SK-N-MC (cell line): Measurements from ENCODE around the gene ANKRD23.
A peak's percentile ranks its signal among the peaks of the same experiment; 100 is the strongest.

Experiments
- DNase-seq: peaks from one replicate; pipeline ENCODE4 v3.0.0-alpha.2; 2011; ENCODE audit warnings: low read depth, low spot score
- H3K27ac ChIP-seq: fragments of 200-600 bp; sonication (generic); 2 replicates; pipeline ENCODE4 v1.5.1; 2016; ENCODE audit warnings: mixed run types
- H3K36me3 ChIP-seq: fragments of 200-600 bp; sonication (generic); 2 replicates; pipeline ENCODE4 v1.6.1; 2017; ENCODE audit warnings: antibody characterized with exemption, low read length, mixed read lengths; ENCODE audit not compliant: insufficient read depth
- H3K4me3 ChIP-seq: fragments of 200-600 bp; sonication (generic); 2 replicates; pipeline ENCODE4 v1.5.1; 2016
- H3K9ac ChIP-seq: fragments of 200-600 bp; sonication (generic); 2 replicates; pipeline ENCODE4 v1.8.0; 2017; ENCODE audit warnings: mixed run types, mixed read lengths; ENCODE audit not compliant: insufficient read length
- H3K9me3 ChIP-seq: fragments of 200-600 bp; sonication (generic); 2 replicates; pipeline ENCODE4 v1.6.1; 2017; ENCODE audit warnings: low read depth, mild to moderate bottlenecking, antibody characterized with exemption, low read length, moderate library complexity, mixed read lengths
- EZH2 ChIP-seq: fragments of 200-600 bp; sonication (generic); IDR thresholded peaks from one replicate; pipeline ENCODE4 v1.6.1; 2017; ENCODE audit warnings: antibody characterized with exemption
- FOXP2 ChIP-seq: optimal IDR thresholded peaks from 2 replicates; pipeline ENCODE3; 2011; ENCODE audit warnings: mild to moderate bottlenecking, moderate library complexity; ENCODE audit not compliant: insufficient read depth; ENCODE audit errors: extremely low read length, control extremely low read depth
- POLR2AphosphoS5 ChIP-seq: IDR thresholded peaks from 2 replicates; pipeline ENCODE4 v1.6.1; 2012; ENCODE audit warnings: mild to moderate bottlenecking, low read depth, low read length, borderline replicate concordance

The ANKRD23 gene

DNA sequence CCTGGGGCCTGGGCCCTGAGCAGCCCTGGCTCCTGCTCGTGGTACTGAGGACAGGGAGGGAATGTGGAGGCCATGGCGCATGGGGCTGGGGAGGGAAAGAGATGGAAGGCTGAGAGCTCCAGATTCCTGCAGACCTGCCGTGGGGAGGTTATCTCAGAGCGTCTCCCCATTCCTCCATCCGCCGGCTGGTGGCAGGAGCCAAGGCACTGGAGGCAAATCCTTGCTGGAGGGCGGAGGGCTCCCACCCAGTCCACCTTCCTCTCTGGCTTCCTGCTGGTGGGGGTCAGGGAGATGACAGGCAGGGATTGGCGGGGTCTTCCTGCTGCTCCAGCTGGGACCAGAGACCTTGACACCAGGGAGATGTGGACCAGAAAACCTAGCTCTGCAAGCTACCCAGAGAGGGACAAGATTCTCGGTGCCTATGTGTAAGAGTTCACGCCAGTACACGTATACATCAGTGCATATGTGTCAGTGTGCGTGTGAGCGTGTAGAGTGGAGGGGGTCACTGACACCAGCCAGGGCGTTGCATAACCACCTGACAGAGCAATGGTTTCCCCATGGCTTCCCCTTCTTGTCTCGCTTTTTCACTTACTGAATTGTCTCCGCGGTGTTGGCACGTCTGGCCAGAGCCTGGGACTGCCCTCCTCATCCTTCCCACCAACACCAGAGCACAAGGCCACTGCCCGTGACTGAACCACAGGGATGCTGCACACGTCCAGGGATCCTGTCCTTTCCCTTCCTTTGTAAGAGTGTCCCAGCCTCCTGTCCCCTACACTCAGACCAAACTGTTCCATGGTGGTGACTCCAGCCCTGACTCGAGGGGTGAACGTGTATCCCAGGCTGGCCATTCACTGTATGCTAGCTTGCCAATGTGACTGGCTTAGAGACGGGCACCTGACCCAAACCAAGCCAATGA lies 41.9 kb upstream of the ANKRD23 start:
- no peaks in the 10 kb centered on the region for H3K9me3 ChIP-seq
- H3K4me3 ChIP-seq, result no peak overlapping the region
- TF ChIP-seq EZH2 (no peak), FOXP2 (no peak), POLR2AphosphoS5 (no peak)
- H3K36me3 ChIP-seq, result no peaks in the 10 kb centered on the region
- H3K9ac ChIP-seq, result no peak overlapping the region
- no peak overlapping the region for H3K27ac ChIP-seq
- DNase-seq, result no peak

DNA sequence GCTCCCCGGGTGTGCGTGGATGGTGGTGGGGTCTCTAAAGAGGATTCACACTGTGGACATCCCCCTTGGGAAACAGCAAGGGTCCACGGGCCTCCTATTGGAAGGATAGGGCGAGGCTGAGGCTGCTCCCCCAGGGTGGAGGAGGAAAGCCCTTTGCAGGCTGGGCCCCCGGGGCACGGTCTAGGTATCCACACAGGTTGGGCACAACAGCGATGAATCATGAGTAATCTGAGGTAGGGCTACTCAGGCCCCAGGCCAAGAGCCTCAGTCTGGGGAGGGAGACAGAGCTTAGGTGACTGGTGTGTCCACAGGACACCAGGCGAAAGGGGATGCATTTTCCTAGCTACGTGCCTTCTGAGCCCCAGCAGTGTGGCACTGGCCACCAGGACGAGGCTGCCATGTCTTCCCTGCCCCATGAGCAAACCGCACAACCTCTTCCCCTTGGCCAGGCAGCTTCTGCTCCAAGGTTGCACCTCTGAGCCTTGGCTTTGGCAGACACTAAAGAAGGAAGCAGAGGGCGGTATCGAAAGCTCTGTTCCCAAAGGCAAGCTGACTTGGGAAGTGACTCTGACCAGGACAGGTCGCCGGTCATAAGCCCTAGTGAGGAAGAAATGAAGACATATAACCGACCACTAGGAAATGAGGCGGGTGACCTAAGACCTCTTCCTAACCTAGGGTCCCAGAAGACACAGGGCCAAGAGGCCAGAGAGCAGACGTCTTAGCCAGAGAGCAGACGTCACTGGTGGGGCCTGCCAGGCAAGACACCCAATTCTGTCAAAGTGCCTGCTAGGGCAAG lies 40.7 kb upstream of the ANKRD23 start:
- DNase-seq, result no peak
- H3K9me3 ChIP-seq, result no peaks in the 10 kb centered on the region
- no peak overlapping the region for H3K27ac ChIP-seq
- no peaks in the 10 kb centered on the region for H3K36me3 ChIP-seq
- no peak overlapping the region for H3K4me3 ChIP-seq
- H3K9ac ChIP-seq, result no peak overlapping the region
- TF ChIP-seq EZH2 (no peak), FOXP2 (no peak), POLR2AphosphoS5 (no peak)

DNA sequence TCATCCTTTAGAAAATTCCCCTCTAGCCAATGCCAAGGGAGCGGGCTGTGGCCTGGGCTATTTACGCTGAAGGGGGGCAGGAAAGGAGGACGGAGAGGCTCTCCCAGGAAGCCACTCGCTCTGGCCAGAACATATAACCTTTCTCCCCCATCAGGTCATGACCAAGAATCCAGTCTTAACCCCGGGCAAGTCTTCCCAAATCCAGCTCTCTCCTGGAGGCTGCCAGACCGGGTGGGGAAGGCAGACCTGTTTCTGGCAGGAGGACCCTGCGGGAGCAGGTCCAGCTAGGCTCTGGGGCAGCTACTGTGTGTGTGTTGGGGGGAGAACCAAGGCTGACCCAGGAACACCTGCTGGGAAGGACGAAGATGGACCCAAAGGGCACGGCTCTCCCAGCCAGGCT lies 39.5 kb upstream of the ANKRD23 start:
- no peak overlapping the region for H3K4me3 ChIP-seq
- DNase-seq, result no peak
- no peak overlapping the region for H3K27ac ChIP-seq
- H3K9ac ChIP-seq, result no peak overlapping the region
- H3K36me3 ChIP-seq, result no peaks in the 10 kb centered on the region
- TF ChIP-seq FOXP2 (no peak), POLR2AphosphoS5 (no peak), EZH2 (no peak)
- H3K9me3 ChIP-seq, result no peaks in the 10 kb centered on the region

DNA sequence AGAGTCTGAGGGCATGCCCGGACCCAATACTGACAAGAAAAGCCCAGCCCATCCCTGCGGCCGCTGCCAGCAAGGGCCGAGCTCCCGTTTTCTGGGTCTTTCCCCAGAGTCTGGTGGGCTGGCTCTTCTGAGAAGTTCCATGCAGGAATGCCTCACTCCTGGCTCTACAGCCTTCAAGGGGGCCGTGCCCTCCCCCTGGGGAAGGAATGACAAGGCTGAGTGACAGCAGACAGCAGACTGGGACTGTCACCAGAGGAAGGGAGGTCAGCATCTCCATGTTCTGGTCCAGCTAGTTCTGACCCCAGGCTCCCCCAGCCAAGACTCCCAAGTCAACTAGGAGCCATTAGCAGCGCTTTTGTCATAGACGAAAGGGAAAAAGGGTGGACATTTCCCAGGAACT lies 39.1 kb upstream of the ANKRD23 start:
- H3K27ac ChIP-seq, result no peak overlapping the region

DNA sequence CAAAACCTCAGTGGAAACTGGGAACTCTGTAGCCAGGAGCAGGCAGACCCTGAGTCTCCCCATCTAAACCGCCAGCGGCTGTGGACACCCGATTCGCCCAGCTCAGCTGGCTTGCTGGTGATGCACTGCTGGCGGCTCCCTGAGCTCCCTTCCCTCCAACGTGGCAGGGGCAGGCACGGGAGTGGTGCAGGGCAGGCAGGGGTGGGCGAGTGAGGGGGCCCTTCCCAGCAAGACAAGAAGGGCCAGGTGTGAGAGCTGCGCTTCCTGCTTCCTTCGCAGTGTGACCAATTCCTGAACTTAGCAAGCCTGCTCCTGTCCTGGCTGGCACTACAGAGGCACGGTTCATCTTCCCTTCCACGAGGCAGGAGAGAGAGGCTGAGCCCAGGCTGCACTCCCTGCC lies 38.4 kb upstream of the ANKRD23 start:
- no peak overlapping the region for H3K4me3 ChIP-seq
- no peak overlapping the region for H3K9ac ChIP-seq
- no peaks in the 10 kb centered on the region for H3K9me3 ChIP-seq
- no peaks in the 10 kb centered on the region for H3K36me3 ChIP-seq
- DNase-seq, result no peak
- TF ChIP-seq FOXP2 (no peak), EZH2 (no peak), POLR2AphosphoS5 (no peak)
- H3K27ac ChIP-seq, result no peak overlapping the region

More for the DNA sequence above, 39.1 kb upstream of the ANKRD23 start:
- no peak overlapping the region for H3K9ac ChIP-seq
- H3K9me3 ChIP-seq, result no peaks in the 10 kb centered on the region
- DNase-seq, result no peak
- TF ChIP-seq FOXP2 (no peak), POLR2AphosphoS5 (no peak), EZH2 (no peak)
- H3K4me3 ChIP-seq, result no peak overlapping the region
- no peaks in the 10 kb centered on the region for H3K36me3 ChIP-seq

DNA sequence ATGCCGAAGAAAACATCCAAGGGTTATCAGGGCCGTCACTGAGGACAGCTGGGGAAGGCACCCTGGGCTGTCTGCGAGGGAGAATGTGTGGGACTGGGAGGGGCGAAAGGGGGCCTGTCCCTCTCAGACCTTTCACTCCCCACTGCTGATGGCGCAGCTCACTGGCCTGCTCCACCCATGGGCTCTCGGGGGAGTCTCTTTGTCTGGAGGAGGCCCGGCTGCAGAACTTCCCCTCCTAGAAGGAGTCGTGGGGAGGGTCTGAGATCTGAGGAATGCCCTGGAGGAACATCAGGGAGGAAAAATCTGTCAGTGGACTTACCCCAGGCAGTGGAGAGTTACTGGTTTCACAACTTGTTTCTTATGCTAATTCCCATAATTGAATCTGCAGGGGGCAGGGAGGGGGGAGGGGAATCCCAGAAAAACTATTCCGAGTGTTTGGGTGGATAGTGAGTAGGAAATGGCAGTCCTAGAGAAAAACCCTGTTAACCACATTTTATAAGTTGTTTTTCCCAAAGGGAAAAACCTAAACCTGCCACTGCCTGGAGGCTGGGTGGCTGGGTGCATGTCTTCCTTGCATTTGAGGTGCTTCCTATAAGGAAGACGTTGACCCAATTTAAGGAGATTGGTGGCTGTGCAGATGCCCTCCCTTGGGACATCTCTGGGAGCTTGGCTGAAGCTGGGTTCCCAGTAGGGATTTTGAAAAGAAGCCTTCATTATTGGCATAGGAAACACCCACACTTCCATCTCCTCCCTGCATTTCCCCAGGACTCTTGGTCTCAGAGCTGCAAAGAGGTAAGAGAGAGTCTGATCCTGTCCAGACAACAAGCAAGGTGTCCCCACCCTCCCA lies 37.8 kb upstream of the ANKRD23 start:
- no peaks in the 10 kb centered on the region for H3K9me3 ChIP-seq
- no peak for DNase-seq
- no peak overlapping the region for H3K9ac ChIP-seq
- H3K4me3 ChIP-seq, result peak overlapping the region; percentile 35
- no peaks in the 10 kb centered on the region for H3K36me3 ChIP-seq
- TF ChIP-seq FOXP2 (no peak), EZH2 (no peak), POLR2AphosphoS5 (no peak)
- H3K27ac ChIP-seq, result no peak overlapping the region

DNA sequence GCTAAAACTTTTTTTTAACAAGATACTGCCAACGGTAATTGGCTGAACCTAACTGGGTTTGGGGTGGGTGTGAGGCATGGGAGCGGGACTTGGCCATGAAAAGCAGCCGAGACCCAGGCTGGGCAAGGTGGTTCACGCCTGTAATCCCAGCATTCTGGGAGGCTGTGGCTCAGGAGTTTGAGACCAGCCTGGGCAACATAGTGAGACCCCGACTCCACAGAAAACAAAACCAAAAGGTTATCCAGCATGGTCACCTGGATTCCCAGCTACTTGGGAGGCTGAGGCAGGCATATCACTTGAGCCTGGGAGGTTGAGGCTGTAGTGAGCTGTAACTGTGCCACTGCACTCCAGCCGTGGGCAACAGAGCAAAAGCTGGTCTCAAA lies 37.1 kb upstream of the ANKRD23 start:
- Histone ChIP-seq H3K9me3 (no peaks in the 10 kb centered on the region), H3K27ac (no peak overlapping the region), H3K9ac (no peak overlapping the region), H3K4me3 (no peak overlapping the region), H3K36me3 (no peaks in the 10 kb centered on the region)
- TF ChIP-seq EZH2, result no peak
- no peak for TF ChIP-seq FOXP2
- no peak for TF ChIP-seq POLR2AphosphoS5
- DNase-seq, result no peak
